Esophagus muscularis mucosa (tissue), 4 donors: ENCODE data around the gene MYBBP1A. TPM values are rescaled to one million over a fixed set of nuclear protein-coding genes. Genes with fewer than 3 reads are reported as not detected.
A peak's percentile ranks its signal among the peaks of the same experiment; 100 is the strongest.

ENCODE experiments used
- DNase-seq: peaks from one replicate; pipeline ENCODE4 v3.0.0-alpha.2; 2017; ENCODE audit errors: extremely low spot score
- H3K27ac ChIP-seq, 4 donors: fragments of 200-600 bp; sonication (generic); replicated peaks in 1 of 4; 1 replicate in 3 of 4; 2 replicates in 1 of 4; pipeline ENCODE4 v1.5.1; 2016 to 2019; ENCODE audit warnings: mild to moderate bottlenecking in 1 of 4
- H3K27me3 ChIP-seq, 4 donors: fragments of 200-600 bp; sonication (generic); one replicate each; pipeline versions ENCODE4 v1.5.1 to v1.6.0; 2016 to 2019
- H3K36me3 ChIP-seq, 4 donors: fragments of 200-600 bp; sonication (generic); one replicate each; pipeline ENCODE4 v1.5.1; 2016 to 2019
- H3K4me1 ChIP-seq, 4 donors: fragments of 200-600 bp; sonication (generic); one replicate each; pipeline ENCODE4 v1.5.1; 2016 to 2019
- H3K4me3 ChIP-seq, 4 donors: fragments of 200-600 bp; sonication (generic); 1 replicate in 2 of 4; 2 replicates in 2 of 4; pipeline ENCODE4 v1.5.1; 2016 to 2019; ENCODE audit warnings: mild to moderate bottlenecking in 4 of 4, moderate library complexity in 1 of 4
- H3K9me3 ChIP-seq, 4 donors: fragments of 200-600 bp; sonication (generic); 1 replicate in 3 of 4; 2 replicates in 1 of 4; pipeline ENCODE4 v1.5.1; 2016 to 2019
- CTCF ChIP-seq, 3 experiments: fragments of 200-600 bp in 2 of 3; fragments of 450-650 bp in 1 of 3; sonication (generic) in 2 of 3; IDR thresholded peaks; one replicate each; pipeline ENCODE4 v1.5.1; 2017 to 2019; ENCODE audit warnings: antibody characterized with exemption in 3 of 3, mild to moderate bottlenecking in 2 of 3, moderate library complexity in 1 of 3
- EP300 ChIP-seq: sonication (generic); formaldehyde crosslinking; IDR thresholded peaks from one replicate; pipeline ENCODE4 v1.6.1; 2017; ENCODE audit warnings: antibody characterized with exemption
- POLR2A ChIP-seq: fragments of 450-650 bp; IDR thresholded peaks from one replicate; pipeline ENCODE4 v1.6.1; 2017; ENCODE audit warnings: antibody characterized with exemption, moderate library complexity, mild to moderate bottlenecking, low read depth
- POLR2AphosphoS5 ChIP-seq, 2 donors: sonication (generic); formaldehyde crosslinking; IDR thresholded peaks; one replicate each; pipeline ENCODE4 v1.6.1; 2017; ENCODE audit warnings: antibody characterized with exemption in 2 of 2
- WGBS: methylation state at CpG from one replicate; pipeline ENCODE4 v1.1.5; 2018; 5-methylcytosine and 5-hydroxymethylcytosine counted together
- intact Hi-C: fragments of 100-400 bp; cut with DNase I; formaldehyde crosslinking; loops from one replicate; pipeline ENCODE4 v1.15.1; 2023
- total RNA-seq, 4 donors: library from RNA; depleted of rRNA; stranded (reverse); fragments of >200 nt; gene quantifications; one replicate each; pipeline versions ENCODE4 v1.1.0 to v1.2.1, GENCODE V29; 2016

The MYBBP1A gene
- total RNA-seq, 4 donors from 2014 or later, result 31.6 to 45.4 (median 36.1) TPM

- intact Hi-C loops, result no loop called here
- H3K27me3 ChIP-seq, result peaks cover 0 to 22% (median 0%) of the 10 kb centered on the region in 4 donors
- H3K27ac ChIP-seq, result peak overlapping the region; percentile 38 to 74 (median 68)
- H3K4me1 ChIP-seq, result peaks cover 72 to 92% (median 87%) of the 10 kb centered on the region in 4 donors
- TF ChIP-seq POLR2A (no peak), POLR2AphosphoS5 (IDR thresholded peaks at IDR 0.05) (peak in 1 of 2 donors; percentile 15), CTCF (IDR thresholded peaks at IDR 0.05) (peak in 1 of 3 experiments; percentile 5)
- peaks cover 0 to 19% (median 9%) of the 10 kb centered on the region in 4 donors for H3K36me3 ChIP-seq
- 52% methylated on average over 8 of the region's 23 CpGs for WGBS
- no peak for DNase-seq
- H3K9me3 ChIP-seq, result no peaks in the 10 kb centered on the region
- H3K4me3 ChIP-seq, result peak overlapping the region in 1 of 4 donors; percentile 23
These were observed 21.4 kb downstream of the MYBBP1A start for GRCh38 chr17:4533523-4534504.

GRCh38 chr17:4532860-4533522 lies 22.2 kb downstream of the MYBBP1A start:
- WGBS, result 93% methylated on average over 22 of the region's 33 CpGs
- Histone ChIP-seq H3K27me3 (peaks cover 0 to 22% (median 0%) of the 10 kb centered on the region in 4 donors), H3K27ac (peak overlapping the region; percentile 38 to 74 (median 68)), H3K36me3 (peaks cover 0 to 11% (median 3%) of the 10 kb centered on the region in 4 donors), H3K4me1 (peaks cover 65 to 89% (median 83%) of the 10 kb centered on the region in 4 donors), H3K4me3 (no peak overlapping the region), H3K9me3 (no peaks in the 10 kb centered on the region)
- DNase-seq, result no peak
- intact Hi-C loops, result no loop called here
- TF ChIP-seq CTCF (IDR thresholded peaks at IDR 0.05), result no peak
- no peak for TF ChIP-seq POLR2AphosphoS5 (IDR thresholded peaks at IDR 0.05)
- no peak for TF ChIP-seq POLR2A
- no peak for TF ChIP-seq EP300

- intact Hi-C loops, result no loop called here
- Histone ChIP-seq H3K4me3 (no peak overlapping the region), H3K27me3 (peaks cover 0 to 22% (median 0%) of the 10 kb centered on the region in 4 donors), H3K4me1 (peaks cover 59 to 89% (median 76%) of the 10 kb centered on the region in 4 donors), H3K9me3 (no peaks in the 10 kb centered on the region), H3K27ac (peak overlapping the region in 3 of 4 donors; percentile 28 to 74 (median 66)), H3K36me3 (peaks cover 0 to 5% (median 0%) of the 10 kb centered on the region in 4 donors)
- no peak for DNase-seq
- 96% methylated on average over 14 of the region's 17 CpGs for WGBS
- TF ChIP-seq POLR2A (no peak), CTCF (IDR thresholded peaks at IDR 0.05) (no peak), EP300 (no peak), POLR2AphosphoS5 (IDR thresholded peaks at IDR 0.05) (no peak)
These were observed 23.0 kb downstream of the MYBBP1A start for GRCh38 chr17:4531988-4532736.
